ENCODE data around the gene RBM15. TPM values are rescaled to one million over a fixed set of nuclear protein-coding genes. Genes with fewer than 3 reads are reported as not detected.

The RBM15 gene
- total RNA-seq, 1 donor from 2014 or later, result 57.1 TPM

DNA sequence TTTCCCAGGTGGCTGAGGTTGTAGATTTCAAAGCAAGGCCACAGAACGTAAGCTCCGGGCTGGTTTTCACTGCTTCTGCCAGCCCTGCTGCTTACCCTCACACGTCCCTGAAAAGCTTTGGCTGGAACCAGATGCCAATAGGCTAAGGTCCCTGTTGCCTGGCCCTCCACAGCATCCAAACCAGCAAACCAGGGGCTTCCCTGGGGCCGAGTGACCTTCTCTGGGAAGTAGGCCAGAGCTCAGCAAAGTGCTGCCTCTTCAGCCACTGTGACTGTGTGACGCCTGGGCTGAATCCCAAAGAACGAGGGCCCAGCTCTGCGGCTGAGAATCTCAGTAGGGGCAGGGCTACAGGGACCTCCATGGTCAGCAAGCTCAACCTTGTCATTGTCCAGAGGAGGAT, 28.9 kb upstream of the RBM15 start:
- DNase-seq, result no peak
- H3K36me3 Mint-ChIP-seq (ENCODE audit: low read depth), result no peaks in the 10 kb centered on the region
- intact Hi-C loops (cut with micrococcal nuclease), result loop anchor here (5.0 to 10.0 kb wide), 2 partner anchors 152 to 185 kb away; no protein-coding TSS in a partner anchor
- no peaks in the 10 kb centered on the region for H3K9me3 Mint-ChIP-seq
- H3K27ac Mint-ChIP-seq, result no peak overlapping the region
- no peaks in the 10 kb centered on the region for H3K4me1 Mint-ChIP-seq
- H3K4me3 Mint-ChIP-seq, result no peak overlapping the region
- H3K27me3 Mint-ChIP-seq, result no peaks in the 10 kb centered on the region

DNA sequence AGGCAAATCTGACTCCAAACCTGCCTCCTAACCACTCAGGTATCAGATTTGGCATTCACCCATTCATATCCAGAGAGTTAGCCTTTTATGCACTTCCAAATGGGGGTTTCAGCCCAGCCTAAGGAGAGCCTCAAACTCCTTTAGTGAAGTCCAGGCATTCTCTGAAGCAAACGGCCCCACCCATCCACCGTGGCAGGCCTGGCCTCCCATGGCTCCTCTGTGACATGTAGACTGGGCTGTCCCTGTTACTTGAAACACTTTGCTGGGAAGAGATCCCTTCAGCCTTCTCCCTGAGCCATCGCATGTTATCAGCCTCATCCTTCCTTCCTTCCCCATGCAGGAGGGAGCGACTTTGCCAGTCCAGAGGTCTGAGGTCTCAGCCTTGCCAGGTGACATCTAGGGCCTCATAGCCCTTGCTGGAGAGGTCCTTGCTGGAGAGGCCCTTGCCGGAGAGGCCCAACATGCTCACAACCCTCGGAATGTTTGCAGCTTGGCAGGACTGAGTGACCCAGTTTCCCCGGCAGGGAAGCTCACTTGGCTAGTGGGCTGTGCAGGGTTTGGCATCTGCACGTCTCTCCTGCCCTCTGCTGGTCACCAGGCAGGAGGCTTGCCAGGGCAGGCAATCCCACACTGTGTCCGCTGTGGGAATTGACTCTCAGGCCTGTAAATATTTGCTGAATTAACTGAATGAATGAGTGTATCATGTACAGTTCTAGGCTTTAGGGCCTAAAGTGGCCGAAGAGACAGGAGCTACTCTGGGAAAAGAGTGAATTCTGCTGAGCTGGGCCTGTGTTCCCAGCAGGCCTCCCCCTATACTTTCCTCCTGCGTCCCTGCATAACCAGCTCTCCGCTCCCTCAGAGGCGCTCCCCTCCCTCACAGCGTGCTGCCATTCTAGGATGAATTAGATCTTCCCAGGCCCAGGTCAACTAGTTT, 26.7 kb upstream of the RBM15 start:
- peak; percentile 91 for DNase-seq
- no peak overlapping the region for H3K4me3 Mint-ChIP-seq
- H3K27ac Mint-ChIP-seq, result no peak overlapping the region
- no peaks in the 10 kb centered on the region for H3K27me3 Mint-ChIP-seq
- intact Hi-C loops (cut with micrococcal nuclease), result loop anchor here (1.0 to 10.0 kb wide), 4 partner anchors 105 to 182 kb away; no protein-coding TSS in a partner anchor
- H3K4me1 Mint-ChIP-seq, result no peaks in the 10 kb centered on the region
- no peaks in the 10 kb centered on the region for H3K9me3 Mint-ChIP-seq
- no peaks in the 10 kb centered on the region for H3K36me3 Mint-ChIP-seq (ENCODE audit: low read depth)

DNA sequence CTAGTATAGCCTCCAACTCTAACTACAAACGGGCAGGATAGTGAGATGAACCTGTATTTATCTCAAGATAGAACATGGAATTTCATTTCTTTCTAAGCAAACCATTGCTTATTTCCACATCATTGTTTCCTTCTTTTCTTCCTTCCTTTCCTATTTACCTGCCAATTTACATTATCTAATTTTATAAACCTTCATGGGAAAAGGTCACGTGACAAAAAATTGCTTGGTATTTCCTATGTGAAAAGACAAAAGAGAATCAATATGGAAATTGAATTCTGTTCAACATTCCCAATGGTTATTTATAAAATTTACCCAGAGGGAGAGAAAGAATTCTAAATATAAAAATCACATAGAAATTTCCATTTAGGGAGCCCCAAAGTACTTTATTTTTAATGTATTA, 22.4 kb upstream of the RBM15 start:
- Mint-ChIP-seq H3K27me3 (peaks cover 7% of the 10 kb centered on the region), H3K27ac (no peak overlapping the region), H3K36me3 (ENCODE audit: low read depth) (no peaks in the 10 kb centered on the region), H3K9me3 (peaks cover 4% of the 10 kb centered on the region), H3K4me1 (no peaks in the 10 kb centered on the region), H3K4me3 (no peak overlapping the region)
- no peak for DNase-seq
- intact Hi-C loops (cut with micrococcal nuclease), result loop anchor here (10.0 kb wide), 1 partner anchor 178 kb away; no protein-coding TSS in a partner anchor

DNA sequence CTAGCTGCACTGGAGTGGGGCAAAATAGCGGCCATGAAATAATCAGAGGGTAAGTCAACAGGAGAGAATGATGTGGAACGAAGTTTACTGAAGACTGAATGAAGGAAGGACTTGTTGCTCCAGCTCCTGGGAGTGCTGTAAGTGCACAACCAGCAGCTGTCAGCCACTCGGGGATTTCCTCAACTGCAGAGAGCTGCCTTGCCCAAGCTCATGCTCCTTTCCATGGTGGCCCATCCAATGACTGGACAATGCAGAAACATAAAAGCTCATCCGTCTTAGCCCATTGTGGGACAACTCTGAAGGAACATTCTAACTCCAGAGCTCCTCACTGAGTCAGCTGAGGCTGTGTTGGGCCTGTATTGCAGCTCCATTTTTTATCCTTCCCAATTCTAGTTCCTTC, 21.1 kb upstream of the RBM15 start:
- peaks cover 13% of the 10 kb centered on the region for H3K27me3 Mint-ChIP-seq
- H3K4me1 Mint-ChIP-seq, result no peaks in the 10 kb centered on the region
- peaks cover 4% of the 10 kb centered on the region for H3K9me3 Mint-ChIP-seq
- H3K4me3 Mint-ChIP-seq, result no peak overlapping the region
- intact Hi-C loops (cut with micrococcal nuclease), result loop anchor here (10.0 kb wide), 1 partner anchor 177 kb away; no protein-coding TSS in a partner anchor
- no peaks in the 10 kb centered on the region for H3K36me3 Mint-ChIP-seq (ENCODE audit: low read depth)
- DNase-seq, result no peak
- no peak overlapping the region for H3K27ac Mint-ChIP-seq

DNA sequence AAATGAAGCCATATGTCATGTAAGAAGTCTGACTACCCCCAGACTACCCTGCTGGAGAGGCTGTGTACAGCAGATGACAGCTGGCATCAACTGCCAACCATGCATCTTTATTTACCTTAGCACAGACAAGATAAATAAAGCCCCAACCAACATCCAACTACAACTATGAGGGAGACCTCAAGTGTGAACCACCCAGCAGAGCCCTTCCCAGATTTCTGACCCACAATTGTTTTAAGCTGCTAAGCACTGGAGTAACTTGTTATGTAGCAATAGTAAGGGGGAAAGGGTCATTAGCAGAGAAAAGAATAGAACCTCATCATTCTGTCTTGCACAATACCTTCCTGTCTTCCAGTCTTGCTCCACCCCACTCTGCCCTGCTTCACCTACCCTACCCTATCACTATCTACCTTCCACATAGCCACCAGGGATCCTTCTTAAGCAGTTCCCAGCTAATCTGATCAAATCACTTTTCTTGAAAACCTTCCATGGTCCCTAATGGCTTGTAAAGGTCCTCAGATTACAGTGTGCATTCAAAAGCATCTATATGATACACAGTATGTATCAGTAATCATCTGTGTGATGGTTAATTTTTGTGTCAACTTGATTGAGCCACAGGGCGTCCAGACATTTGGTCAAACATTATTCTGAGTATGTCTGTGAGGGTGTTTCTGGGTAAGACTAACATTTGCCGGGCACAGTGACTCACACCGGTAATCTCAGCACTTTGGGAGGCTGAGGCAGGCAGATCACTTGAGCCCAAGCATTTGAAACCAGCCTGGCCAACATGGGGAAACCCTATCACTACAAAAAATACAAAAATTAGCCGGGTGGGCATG, 19.6 kb upstream of the RBM15 start:
- H3K4me1 Mint-ChIP-seq, result no peaks in the 10 kb centered on the region
- no peak for DNase-seq
- H3K27ac Mint-ChIP-seq, result no peak overlapping the region
- peaks cover 4% of the 10 kb centered on the region for H3K9me3 Mint-ChIP-seq
- H3K27me3 Mint-ChIP-seq, result peaks cover 17% of the 10 kb centered on the region
- no peaks in the 10 kb centered on the region for H3K36me3 Mint-ChIP-seq (ENCODE audit: low read depth)
- intact Hi-C loops (cut with micrococcal nuclease), result loop anchor here (10.0 kb wide), 1 partner anchor 175 kb away; no protein-coding TSS in a partner anchor
- no peak overlapping the region for H3K4me3 Mint-ChIP-seq

DNA sequence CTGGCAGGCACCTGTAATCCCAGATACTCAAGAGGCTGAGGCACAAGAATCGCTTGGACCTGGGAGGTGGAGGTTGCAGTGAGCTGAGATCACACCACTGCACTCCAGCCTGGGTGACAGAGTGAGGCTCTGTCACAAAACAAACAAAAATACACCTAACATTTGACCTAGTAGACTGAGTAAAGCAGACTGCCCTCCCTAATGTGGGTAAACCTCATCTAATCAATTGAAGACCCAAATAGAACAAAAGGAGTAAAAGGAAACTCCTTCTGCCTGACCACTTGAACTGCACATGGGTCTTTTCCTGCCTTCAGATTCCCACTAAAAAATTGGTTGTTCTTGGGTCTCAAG, 19.0 kb upstream of the RBM15 start:
- H3K27ac Mint-ChIP-seq, result no peak overlapping the region
- peaks cover 4% of the 10 kb centered on the region for H3K9me3 Mint-ChIP-seq
- no peaks in the 10 kb centered on the region for H3K36me3 Mint-ChIP-seq (ENCODE audit: low read depth)
- peaks cover 18% of the 10 kb centered on the region for H3K27me3 Mint-ChIP-seq
- DNase-seq, result no peak
- no peak overlapping the region for H3K4me3 Mint-ChIP-seq
- H3K4me1 Mint-ChIP-seq, result no peaks in the 10 kb centered on the region
- intact Hi-C loops (cut with micrococcal nuclease), result no loop called here

DNA sequence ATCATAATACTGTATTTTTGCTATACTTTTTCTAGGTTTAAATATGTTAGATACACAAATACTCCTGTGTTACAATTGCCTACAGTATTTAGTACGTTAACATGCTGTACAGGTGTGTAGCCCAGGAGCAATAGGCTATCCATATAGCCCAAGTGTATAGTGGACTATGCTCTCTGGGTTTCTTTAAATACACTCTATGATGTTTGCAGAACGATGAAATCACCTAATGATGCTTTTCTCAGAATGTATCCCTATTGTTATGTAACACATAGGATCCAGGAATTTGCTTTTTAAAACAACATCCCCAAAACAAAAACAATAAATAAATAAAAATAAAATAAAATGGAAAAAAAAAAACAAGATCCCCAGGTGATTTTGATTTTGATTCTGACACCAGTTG, 18.1 kb upstream of the RBM15 start:
- Mint-ChIP-seq H3K36me3 (ENCODE audit: low read depth) (no peaks in the 10 kb centered on the region), H3K27ac (no peak overlapping the region), H3K4me1 (no peaks in the 10 kb centered on the region), H3K9me3 (peaks cover 4% of the 10 kb centered on the region), H3K27me3 (peaks cover 18% of the 10 kb centered on the region), H3K4me3 (no peak overlapping the region)
- intact Hi-C loops (cut with micrococcal nuclease), result no loop called here
- DNase-seq, result no peak

DNA sequence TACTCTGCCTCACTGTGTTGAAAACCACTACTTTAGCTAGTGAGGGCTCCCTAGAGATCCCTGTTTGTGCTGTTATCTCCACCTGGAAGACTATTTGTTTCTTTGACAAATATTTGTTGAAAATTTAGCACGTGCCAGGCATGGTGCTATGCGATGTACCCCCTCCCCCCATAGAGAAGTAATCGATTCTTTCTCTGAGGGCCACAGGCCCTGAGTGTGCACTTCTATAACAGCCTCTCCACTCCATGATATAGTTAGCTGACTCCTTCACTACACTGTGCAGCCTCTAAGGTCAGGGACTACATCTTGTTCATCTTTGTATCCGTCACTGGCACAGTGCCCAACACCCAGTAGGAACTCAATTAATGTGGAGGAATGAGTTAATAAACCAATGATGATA, 17.3 kb upstream of the RBM15 start:
- Mint-ChIP-seq H3K4me3 (no peak overlapping the region), H3K27me3 (peaks cover 18% of the 10 kb centered on the region), H3K4me1 (no peaks in the 10 kb centered on the region), H3K36me3 (ENCODE audit: low read depth) (no peaks in the 10 kb centered on the region), H3K9me3 (peaks cover 4% of the 10 kb centered on the region), H3K27ac (no peak overlapping the region)
- DNase-seq, result no peak
- intact Hi-C loops (cut with micrococcal nuclease), result no loop called here

DNA sequence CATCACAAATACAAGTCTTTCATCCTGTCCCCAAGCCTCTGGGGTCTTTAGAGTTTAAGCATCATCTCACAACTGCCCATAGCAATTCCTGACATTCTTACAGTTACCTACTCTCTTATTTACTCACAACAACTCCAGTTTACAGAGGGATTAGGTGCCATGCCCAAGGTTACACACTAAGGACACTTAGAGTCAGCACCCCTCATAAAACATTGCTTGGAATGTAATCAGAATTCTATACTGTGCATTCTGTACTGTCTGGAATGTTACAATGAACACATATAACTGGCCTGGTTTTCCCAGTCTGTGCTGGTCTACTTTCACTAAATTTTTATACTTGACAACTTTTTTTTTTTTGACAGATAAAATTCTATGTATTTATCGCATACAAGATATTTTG, 14.5 kb upstream of the RBM15 start:
- intact Hi-C loops (cut with micrococcal nuclease), result no loop called here
- Mint-ChIP-seq H3K36me3 (ENCODE audit: low read depth) (no peaks in the 10 kb centered on the region), H3K27me3 (peaks cover 12% of the 10 kb centered on the region), H3K4me3 (no peak overlapping the region), H3K9me3 (peaks cover under 1% of the 10 kb centered on the region), H3K4me1 (no peaks in the 10 kb centered on the region), H3K27ac (no peak overlapping the region)
- DNase-seq, result no peak

DNA sequence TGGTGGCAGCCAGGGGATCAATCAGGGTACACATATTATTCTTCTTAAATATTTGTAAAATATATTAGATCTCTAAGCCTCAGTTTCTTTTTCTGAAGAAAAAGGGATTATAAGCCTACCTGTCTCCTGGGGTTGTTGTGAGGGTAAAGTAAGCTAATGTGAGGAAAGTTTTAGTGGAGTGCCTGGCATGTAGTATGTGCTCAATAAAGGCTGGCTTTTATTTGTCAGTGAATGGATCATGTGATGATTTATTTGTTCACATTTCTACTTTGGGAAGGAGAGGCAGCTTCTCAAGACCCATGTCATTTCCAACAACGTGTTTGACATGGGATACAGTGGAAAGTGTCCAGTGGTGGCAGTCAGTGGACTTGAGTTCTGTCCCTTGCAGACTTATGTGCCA, 12.4 kb upstream of the RBM15 start:
- intact Hi-C loops (cut with micrococcal nuclease), result no loop called here
- peaks cover 12% of the 10 kb centered on the region for H3K27me3 Mint-ChIP-seq
- no peaks in the 10 kb centered on the region for H3K4me1 Mint-ChIP-seq
- no peaks in the 10 kb centered on the region for H3K9me3 Mint-ChIP-seq
- no peak overlapping the region for H3K4me3 Mint-ChIP-seq
- no peak overlapping the region for H3K27ac Mint-ChIP-seq
- H3K36me3 Mint-ChIP-seq (ENCODE audit: low read depth), result no peaks in the 10 kb centered on the region
- DNase-seq, result no peak

DNA sequence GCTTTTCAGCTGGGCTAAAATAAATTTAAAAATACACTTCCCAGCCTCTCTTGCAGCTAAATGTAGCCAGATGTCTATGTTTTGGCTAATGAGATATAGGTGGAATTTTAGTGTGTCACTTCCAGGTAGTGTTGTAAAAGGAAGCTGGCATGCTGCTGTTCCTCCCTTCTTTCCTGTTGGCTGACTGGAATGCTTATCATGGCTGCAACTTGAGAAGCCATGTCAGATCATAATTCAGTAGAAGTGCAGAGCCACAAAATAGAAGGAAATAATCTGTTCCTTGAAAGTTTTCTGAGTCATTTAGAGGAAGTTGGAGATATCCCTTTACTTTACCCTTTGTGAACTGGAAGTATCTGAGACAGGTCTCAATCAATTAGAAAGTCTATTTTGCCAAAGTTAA, 10.9 kb upstream of the RBM15 start:
- Mint-ChIP-seq H3K27ac (no peak overlapping the region), H3K9me3 (no peaks in the 10 kb centered on the region), H3K4me3 (no peak overlapping the region), H3K4me1 (no peaks in the 10 kb centered on the region), H3K36me3 (ENCODE audit: low read depth) (no peaks in the 10 kb centered on the region), H3K27me3 (peaks cover 8% of the 10 kb centered on the region)
- DNase-seq, result no peak
- intact Hi-C loops (cut with micrococcal nuclease), result no loop called here

DNA sequence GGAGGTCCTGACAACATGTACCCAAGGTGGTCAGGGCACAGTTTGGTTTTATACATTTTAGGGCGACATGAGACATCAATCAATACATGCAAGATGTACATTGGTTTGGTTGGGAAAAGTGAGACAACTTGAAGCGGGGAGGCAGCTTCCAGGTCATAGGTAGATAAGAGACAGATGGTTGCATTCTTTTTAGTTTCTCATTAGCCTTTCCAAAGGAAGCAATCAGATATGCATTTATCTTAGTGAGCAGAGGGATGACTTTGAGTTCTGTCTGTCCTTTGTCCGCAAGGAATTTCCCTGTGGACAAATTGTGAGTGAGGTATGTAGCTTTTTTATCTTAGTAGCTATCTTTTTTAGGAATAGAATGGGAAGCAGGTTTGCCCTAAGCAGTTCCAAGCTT, 10.5 kb upstream of the RBM15 start:
- no peaks in the 10 kb centered on the region for H3K36me3 Mint-ChIP-seq (ENCODE audit: low read depth)
- no peak for DNase-seq
- intact Hi-C loops (cut with micrococcal nuclease), result no loop called here
- no peaks in the 10 kb centered on the region for H3K4me1 Mint-ChIP-seq
- H3K4me3 Mint-ChIP-seq, result no peak overlapping the region
- no peaks in the 10 kb centered on the region for H3K9me3 Mint-ChIP-seq
- peaks cover 6% of the 10 kb centered on the region for H3K27me3 Mint-ChIP-seq
- no peak overlapping the region for H3K27ac Mint-ChIP-seq

DNA sequence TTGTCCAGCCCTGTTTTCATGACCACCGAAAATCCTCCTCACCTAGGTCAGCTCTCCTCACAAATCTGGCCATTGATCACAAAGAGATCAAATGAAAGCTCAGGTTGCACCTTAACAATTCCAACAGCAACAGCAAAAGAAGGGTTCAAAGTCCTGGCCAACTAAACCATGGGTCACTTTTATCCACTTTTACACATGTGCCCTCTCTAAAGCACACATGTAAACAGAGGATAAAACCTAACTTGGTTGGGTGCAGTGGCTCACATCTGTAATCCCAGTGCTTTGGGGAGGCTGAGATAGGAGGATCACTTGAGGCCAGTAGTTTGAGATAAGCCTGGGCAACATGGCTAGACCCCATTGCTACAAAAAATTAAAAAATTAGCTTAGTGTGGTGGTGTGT, 3.9 kb upstream of the RBM15 start:
- no peak for DNase-seq
- Mint-ChIP-seq H3K27ac (no peak overlapping the region), H3K36me3 (ENCODE audit: low read depth) (peaks cover 6% of the 10 kb centered on the region), H3K9me3 (no peaks in the 10 kb centered on the region), H3K4me3 (no peak overlapping the region), H3K4me1 (peaks cover 25% of the 10 kb centered on the region), H3K27me3 (no peaks in the 10 kb centered on the region)
- intact Hi-C loops (cut with micrococcal nuclease), result loop anchor here (5.0 to 10.0 kb wide), 3 partner anchors 337 to 908 kb away; partner anchors contain the start of genes KCNA3 and PSMA5
